Embryonic facial prominence (tissue), 1 donor: Measurements from ENCODE around the gene CORO6.

ENCODE experiments used
- DNase-seq: peaks from one replicate; pipeline ENCODE4 v3.0.0-alpha.2; 2016; ENCODE audit errors: extremely low spot score

Gene CORO6

GRCh38 chr17:29630630-29631193 is 8.0 kb upstream of the CORO6 start:
- no peak for DNase-seq

DNA sequence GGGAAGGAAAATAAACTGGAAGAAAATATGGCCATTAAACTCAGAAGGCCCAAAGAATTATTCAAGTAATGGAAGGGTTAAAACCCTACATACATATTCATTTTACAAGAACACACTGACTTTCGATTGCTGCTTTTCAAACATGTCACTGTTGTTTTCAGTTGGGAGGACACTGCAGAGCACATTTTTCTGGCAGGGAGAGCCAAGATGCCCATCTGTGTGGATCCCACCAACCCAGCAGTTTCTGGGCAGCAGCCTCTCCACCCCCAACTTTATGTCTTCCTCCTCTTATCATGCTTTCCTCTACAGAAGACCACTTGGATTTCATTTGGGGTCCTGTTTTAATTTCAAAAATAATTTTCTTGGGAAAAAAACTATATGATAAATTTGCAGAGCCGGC is 7.1 kb upstream of the CORO6 start:
- no peak for DNase-seq

- no peak for DNase-seq
Observed at GRCh38 chr17:29628644-29629043, 5.9 kb upstream of the CORO6 start.

GRCh38 chr17:29627951-29628350 is 5.2 kb upstream of the CORO6 start:
- no peak for DNase-seq

DNA sequence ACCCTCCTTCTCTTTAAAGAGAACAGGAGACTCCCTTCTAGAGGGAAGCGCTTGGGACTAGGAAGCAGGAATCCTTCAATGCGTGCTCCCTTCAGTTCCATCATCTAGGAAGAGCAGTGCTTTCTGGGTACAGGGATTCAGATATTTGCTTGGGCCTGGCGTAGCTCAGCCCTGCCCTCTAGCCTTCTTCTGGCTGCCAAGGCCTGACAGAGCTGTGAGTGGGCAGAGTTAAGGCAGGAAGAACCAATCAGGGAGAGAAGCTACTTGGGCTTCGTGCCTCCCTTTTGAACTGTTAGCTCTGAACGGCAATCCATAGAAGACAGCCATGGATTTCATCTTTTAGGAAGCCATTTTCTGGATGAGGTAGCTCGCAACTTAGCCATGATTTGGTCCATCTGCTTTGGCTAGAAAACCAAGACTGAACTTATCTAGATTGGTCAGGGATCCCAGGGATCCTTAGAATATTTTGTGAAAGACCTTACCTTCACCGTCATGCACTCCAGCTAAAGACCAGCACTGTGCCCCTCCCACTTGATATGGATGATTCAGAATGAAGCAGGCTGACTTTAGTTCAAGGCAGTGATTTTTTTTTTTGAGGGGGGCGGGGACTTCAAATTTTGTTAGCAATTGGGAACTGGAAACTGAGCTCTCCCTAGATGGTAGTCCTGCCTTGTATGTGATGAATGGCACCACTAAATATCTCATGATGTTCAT is 2.5 kb upstream of the CORO6 start:
- DNase-seq: no peak

- DNase-seq: no peak
Observed at GRCh38 chr17:29624586-29624985, 1.9 kb upstream of the CORO6 start.

DNA sequence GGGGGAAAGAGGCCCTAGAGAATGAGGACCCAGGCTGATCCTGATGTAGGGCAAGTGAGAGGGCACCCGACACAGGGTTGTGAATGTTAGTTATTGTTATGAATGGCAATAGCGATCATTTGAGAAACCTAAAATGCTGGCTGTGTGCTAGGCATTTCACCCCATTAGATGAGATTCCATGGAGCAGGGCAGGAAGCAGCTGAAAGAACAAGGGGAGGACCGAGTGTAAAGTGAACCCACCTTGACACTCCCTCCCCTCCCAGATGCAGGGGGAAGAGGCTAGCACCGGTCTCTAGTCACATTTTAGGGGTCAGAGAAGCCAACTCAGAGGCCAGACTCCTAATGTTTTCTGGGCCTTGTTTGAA is 553 bp upstream of the CORO6 start:
- no peak for DNase-seq

DNA sequence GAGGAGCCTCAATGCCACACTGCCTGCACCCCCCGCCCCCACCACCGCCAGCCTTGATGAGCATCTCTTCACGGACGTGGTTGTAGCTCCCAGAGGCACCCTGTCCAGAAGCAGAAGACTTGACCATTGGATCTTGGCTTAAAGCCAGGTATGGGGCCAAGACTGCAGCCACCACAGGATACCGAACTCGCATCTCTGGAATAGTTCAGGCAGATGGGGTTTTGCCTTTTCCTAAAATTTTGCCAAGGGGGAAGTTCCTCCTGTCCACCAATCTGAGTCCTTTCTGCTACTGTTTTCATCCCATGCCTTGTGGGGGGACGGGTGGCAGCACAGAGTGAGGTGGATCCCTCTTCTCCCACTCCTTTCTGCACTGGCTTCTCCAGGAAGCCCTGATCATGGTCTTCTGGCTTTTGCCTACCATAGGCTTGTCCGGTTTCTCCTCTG is 939 bp downstream of the CORO6 start:
- no peak for DNase-seq

DNA sequence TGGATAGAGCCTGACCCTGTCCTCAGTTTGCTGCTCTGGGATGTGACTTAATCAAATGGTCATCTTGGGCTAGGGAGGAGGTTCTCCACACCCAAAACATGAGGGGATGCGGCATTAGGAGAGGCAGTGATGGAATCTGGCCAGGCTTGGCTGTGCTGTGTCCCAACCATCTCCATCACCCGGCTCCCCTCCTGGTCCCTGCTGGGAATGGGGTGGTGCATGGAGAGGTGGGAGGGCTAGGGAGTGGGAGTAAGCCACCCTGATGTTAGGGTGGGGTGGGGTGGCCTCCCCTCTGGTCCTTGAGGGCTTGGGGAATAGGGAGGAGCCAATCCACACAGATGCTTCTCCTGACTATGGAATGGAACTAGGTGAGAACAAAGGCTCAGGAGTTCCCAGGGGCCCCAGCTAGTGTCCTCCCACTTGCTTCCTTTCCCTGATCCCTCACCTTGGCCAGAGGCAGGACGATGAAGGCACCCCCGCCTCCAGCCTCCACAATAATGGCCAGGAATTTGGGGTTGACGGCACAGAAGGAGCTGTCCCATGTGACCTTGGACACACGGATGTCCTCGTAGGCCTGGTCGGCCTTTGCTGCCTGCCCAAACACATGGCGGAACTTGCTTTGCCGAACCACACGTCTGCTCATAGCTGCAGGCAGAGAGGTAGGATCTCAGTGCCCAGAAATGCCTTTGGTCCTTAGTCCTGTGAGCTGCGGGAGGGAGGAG is 1.8 kb downstream of the CORO6 start:
- DNase-seq: no peak

GRCh38 chr17:29620271-29620670 is 2.4 kb downstream of the CORO6 start:
- no peak for DNase-seq

- no peak for DNase-seq
Observed at GRCh38 chr17:29619251-29619650, 3.5 kb downstream of the CORO6 start.

DNA sequence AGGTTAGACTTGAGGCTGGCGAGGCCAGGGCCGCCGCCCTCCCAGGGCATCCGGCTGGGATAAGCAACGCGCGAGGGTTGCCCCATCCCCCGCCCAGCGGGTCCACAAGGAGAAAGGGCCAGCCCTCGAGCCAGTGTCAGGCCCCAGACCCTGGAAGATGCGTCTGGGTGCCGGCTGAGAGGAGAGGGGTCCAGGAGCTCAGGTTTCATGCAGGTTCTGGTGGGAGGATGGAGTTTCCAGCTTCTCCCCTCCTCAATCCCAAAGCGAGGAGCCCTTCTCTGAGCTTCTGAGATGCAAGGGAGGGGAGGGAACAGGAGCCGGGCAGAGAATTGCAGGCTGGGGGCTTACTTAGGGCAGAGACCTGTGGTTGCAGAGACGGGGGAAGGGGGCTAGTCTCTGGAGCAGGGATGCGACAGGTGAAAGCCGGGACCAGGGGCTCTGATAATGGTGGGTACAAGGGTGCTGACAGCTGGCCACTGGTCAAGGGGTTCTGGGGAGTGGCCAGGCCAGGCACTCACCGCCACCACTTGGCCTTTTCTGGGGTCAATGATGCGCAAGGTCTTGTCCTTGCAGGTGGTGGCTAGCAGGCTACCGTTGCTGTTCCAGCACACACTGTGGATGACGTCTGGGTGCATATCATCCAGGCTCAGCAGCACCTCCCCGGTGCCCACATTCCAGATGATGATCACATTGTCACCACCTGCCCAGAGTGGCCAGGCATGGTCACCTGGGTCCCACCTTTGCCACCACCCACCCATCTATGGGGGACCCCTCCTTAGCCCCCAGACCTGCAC is 4.2 kb downstream of the CORO6 start:
- DNase-seq: no peak

DNA sequence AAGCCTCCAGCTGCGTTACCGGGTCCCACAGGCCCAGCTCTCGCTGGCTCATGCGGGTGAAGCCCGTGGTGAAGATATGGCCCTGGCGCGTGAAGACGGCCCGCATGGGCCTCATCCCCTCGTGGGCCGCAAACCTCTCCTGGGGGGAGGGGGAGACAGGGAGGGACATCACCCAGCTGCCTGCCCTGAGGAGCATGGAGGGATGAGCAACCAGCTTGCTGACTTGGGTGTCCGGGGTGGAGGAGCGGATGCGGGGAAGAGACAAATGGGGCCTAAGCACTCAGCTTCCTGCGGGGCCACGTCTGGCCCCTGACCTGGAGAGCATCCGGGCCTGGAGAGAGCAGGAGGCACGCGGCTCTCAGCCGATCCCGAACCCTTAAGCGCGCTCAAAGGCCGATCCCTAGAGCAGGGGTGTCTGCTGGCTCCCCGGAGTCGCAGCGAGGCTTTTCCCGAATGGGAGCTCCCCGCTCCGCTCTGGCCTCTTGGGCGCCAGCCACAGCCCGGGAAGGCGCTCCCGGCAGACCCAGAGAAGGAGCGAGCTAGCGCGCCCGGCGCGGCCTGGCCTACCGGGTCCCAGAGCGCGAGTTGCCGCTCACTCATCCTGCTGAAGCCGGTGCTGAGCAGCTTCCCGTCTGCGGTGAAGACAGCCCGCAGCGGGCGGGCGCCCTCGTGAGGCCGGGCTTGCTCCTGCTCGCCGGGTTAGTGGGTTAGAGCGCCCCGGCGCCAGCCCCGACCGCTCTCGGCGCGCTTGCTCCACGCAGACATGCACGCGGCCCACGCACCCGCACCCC is 5.0 kb downstream of the CORO6 start:
- DNase-seq: no peak

GRCh38 chr17:29617125-29617480 is 5.6 kb downstream of the CORO6 start:
- DNase-seq: no peak

DNA sequence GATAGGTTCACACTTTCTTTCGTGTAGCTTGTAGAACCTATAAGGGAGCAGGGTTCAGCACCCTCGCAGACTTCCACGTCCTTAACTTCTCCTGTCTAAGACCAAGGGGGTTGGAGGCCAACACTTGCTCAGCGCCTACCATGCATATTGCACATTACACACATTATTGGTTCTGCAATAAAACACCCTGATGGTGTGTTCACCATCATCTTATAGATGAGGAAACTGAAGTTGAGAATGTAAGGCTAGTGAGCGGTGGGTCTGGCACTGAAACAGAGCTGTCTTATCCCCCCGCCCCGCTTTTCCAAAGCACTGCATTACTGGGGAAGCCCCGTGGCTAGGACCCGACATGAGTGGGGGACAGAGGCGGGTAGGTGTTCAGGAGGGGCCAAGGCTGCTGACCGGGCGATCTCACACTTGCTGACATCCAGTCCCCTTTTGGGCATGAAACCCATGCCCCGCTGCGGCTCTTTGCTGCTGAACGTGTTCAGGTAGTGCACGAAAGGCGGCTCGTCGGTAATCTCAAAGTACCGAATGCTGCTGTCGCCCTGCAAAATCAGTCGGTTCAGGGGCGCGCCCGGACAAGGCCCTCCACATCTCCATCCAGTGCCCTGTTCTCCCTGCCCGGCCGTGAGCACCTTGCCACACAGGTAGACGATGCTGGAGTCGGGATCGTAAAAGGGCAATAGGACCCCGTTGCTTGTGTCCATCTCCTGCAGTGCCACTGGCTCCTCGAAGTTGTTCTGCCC is 6.2 kb downstream of the CORO6 start:
- DNase-seq: no peak

DNA sequence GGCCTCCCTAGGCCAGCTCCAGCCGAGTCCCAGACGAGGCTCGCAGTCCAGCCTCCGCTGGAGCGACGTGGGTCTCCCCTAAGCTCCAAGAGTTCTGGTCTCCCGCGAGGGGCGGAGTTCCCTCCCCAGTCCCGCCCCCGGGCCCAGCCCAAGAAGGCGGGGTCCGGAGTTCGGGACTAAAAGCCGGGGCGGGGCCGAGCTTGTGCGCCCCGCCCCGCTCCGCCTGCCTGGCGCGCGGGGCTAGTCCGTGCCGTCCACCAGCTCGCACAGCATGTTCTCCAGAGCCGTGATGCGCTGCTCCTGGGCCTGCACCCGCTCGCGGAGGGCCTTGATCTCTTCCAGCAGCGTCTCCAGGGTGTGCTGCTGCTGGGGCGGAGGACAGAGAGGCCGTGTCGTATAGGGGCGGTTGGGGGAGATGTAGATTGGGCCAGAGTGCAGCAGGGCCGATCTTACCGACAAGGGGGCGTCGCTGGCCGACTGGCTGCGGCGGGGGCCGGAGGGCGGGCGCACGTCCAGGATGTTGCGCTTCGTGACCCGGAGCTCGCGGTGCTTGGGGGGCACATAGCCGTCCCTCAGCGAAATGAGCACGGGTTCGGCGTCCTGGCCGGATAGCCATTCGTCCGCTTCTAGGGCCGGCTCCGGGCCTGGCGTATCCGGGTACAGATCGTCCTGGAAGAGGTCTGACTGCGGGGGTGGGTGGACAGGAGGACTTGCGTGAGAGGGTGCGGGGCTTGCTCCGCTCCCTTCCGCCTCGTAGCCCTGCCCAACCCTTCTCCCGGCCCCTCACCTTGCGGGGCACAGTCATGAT is 7.0 kb downstream of the CORO6 start:
- DNase-seq: peak; percentile 54

GRCh38 chr17:29615048-29615385 is 7.7 kb downstream of the CORO6 start:
- no peak for DNase-seq

DNA sequence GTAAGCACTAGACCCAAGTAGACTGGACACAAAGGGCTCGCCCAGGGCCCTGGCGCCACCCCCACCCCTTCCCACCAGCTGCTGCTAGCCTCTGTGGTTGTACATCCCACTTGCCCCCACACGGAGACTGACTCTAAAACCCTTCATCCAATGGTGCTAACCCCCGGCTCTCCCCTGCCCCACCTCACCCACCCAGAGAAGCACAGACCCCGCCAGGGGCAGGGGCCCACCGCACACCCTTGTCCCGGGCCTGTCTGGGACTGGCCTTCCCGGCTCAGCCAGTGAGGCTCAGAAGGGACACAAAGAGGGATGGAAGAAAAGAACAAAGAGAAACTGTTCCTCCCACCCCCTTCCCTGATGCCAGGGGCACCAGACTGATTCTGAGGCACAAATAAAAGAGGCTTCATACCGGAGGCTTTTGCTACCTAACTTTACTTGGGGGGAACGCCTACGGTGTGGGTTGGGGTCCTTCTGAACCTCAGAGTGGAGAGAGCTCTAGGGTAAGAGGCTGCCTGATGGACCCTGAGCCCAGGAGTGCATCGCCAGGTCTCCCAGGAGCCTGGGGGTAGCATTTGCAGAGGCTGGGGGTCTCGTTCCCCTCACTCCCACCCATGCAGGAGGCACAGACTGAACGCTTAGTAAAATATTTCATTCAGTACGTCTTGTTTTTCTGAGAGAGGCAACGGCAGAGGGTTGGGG is 8.2 kb downstream of the CORO6 start:
- DNase-seq: no peak

DNA sequence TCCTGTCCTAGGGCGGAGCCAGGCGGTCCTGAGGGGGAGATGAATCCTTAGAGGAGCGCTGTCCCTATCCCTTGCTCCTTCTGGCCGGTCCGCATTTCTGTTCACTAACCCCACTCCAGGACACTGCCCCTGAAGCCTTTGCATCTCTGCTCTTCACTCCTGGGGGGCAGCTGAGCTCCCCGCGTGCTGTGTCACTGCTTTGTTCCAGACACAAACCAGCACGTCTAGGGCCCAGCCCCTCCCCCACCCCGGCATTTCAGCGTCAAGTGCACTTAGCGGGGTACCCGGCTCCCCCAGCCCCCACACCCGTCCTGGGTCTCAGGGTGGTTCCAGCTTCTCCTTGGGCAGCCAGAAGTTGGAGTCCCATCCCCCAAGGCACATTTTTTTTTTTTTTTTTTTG is 8.9 kb downstream of the CORO6 start:
- no peak for DNase-seq
